Measurements from ENCODE around the gene GPRC5C. TPM values are rescaled to one million over a fixed set of nuclear protein-coding genes. Genes with fewer than 3 reads are reported as not detected.
A peak's percentile ranks its signal among the peaks of the same experiment; 100 is the strongest.

Gene GPRC5C
- total and polyA plus RNA-seq, 2 of the 13 experiments (the other 11 are each of a cell fraction or from before 2014, with no cell fraction given), result 85.6 to 300 TPM

- DNase-seq (ENCODE audit: low spot score) (peak; percentile 80), ATAC-seq (peak; percentile 14), FAIRE-seq (no peak)
- peak overlapping the region; percentile 98 for H3K27ac ChIP-seq (ENCODE audit: extremely low read length, insufficient read depth, low read length)
- BruUV-seq (replicated peaks), result no TSS peak
- H3K4me3 ChIP-seq (replicated peaks in 1 of 3; ENCODE audit: insufficient read depth in 1 of 3, low read depth in 2 of 3, low read length in 3 of 3), result peak overlapping the region; percentile 82 to 94 (median 89)
- H3K4me2 ChIP-seq (ENCODE audit: low read depth, low read length), result peak overlapping the region; percentile 100
- H3K36me3 ChIP-seq (replicated peaks in 1 of 2; ENCODE audit: control insufficient read depth in 1 of 2, insufficient read depth in 2 of 2, low read length in 2 of 2), result no peaks in the 10 kb centered on the region; a peak in 1 of 5 replicates
- H2AFZ ChIP-seq (ENCODE audit: low read length), result no peak overlapping the region
- H3K79me2 ChIP-seq (ENCODE audit: insufficient read depth, low read length), result peaks cover 39% of the 10 kb centered on the region
- peaks cover 15% of the 10 kb centered on the region; the same call in 1 of the 2 replicates for H4K20me1 ChIP-seq (ENCODE audit: insufficient read depth, low read length)
- WGBS (ENCODE audit: low lambda C conversion rate), result 22% methylated on average over 19 of the region's 19 CpGs
- no peaks in the 10 kb centered on the region for H3K9me3 ChIP-seq (ENCODE audit: low read length)
- POLR2A ChIA-PET, result interaction anchor here (1.0 to 5.6 kb wide), 17 partner anchors 7 to 632 kb away, joined by 3 to 159 read pairs (median 12); partner anchors contain the start of genes FDXR and RAB37
- CTCF ChIA-PET (ENCODE audit: low intra/inter-chr PET ratio, low total read pairs), result no interaction called here
- peak overlapping the region; percentile 99 for H3K9ac ChIP-seq (ENCODE audit: insufficient read depth, low read depth, low read length)
- intact Hi-C loops (cut with micrococcal nuclease; ENCODE audit: unreplicated experiment), result loop anchor here (1.0 to 2.0 kb wide), 2 partner anchors 12 to 13 kb away; no protein-coding TSS in a partner anchor
- H3K4me1 ChIP-seq (ENCODE audit: insufficient read depth, low read length), result peaks cover 61% of the 10 kb centered on the region
- in situ Hi-C loops (cut with HindIII; ENCODE audit: extremely low pct_ligation_motif_present, low pct_unique_long_range_greater_than_20kb), result loop anchor here (10.0 to 25.0 kb wide), 3 partner anchors 325 to 1142 kb away; no protein-coding TSS in a partner anchor
- no peaks in the 10 kb centered on the region; a peak in 1 of 5 replicates for H3K27me3 ChIP-seq (ENCODE audit: control insufficient read depth in 1 of 2, insufficient read depth in 2 of 2, low read length in 2 of 2)
- no peak for TF ChIP-seq ZBTB44 (CRISPR knock-in tag; IDR thresholded peaks at IDR 0.05)
- TF ChIP-seq ZIK1 (CRISPR knock-in tag; IDR thresholded peaks at IDR 0.05; ENCODE audit: borderline replicate concordance, low read depth), result no peak
- peak; percentile 6; the same call in 1 of the 2 replicates for TF ChIP-seq ZNF124 (CRISPR knock-in tag; IDR thresholded peaks at IDR 0.05)
- no peak for TF ChIP-seq FOSL1 (CRISPR knock-in tag; IDR thresholded peaks at IDR 0.05; ENCODE audit: borderline replicate concordance)
- TF ChIP-seq RORA (CRISPR knock-in tag; IDR thresholded peaks at IDR 0.05), result no peak
- no peak for TF ChIP-seq PRDM10 (CRISPR knock-in tag; IDR thresholded peaks at IDR 0.05; ENCODE audit: low read depth)
- no peak for TF ChIP-seq HNF4G (IDR thresholded peaks at IDR 0.05; ENCODE audit: borderline replicate concordance, low read depth, low read length)
- TF ChIP-seq HNF4G (CRISPR knock-in tag; IDR thresholded peaks at IDR 0.05; ENCODE audit: borderline replicate concordance, low read depth), result no peak
- no peak for TF ChIP-seq ZNF18 (CRISPR knock-in tag; IDR thresholded peaks at IDR 0.05; ENCODE audit: insufficient replicate concordance)
- no peak for TF ChIP-seq TBP (CRISPR knock-in tag; IDR thresholded peaks at IDR 0.05)
- TF ChIP-seq PRPF4 (IDR thresholded peaks at IDR 0.05; ENCODE audit: low read depth, low read length, poor library complexity, severe bottlenecking), result no peak
- TF ChIP-seq ERF (CRISPR knock-in tag; IDR thresholded peaks at IDR 0.05), result peak; percentile 32; the same call in 1 of the 2 replicates
- TF ChIP-seq SRSF9 (IDR thresholded peaks at IDR 0.05; ENCODE audit: borderline replicate concordance, insufficient read depth, low read depth, low read length, poor library complexity, severe bottlenecking), result no peak
- TF ChIP-seq ZNF333 (CRISPR knock-in tag; IDR thresholded peaks at IDR 0.05; ENCODE audit: borderline replicate concordance), result no peak
- TF ChIP-seq ZNF883 (CRISPR knock-in tag; IDR thresholded peaks at IDR 0.05; ENCODE audit: not compliant biosample characterization), result no peak
- TF ChIP-seq AHR (CRISPR knock-in tag; IDR thresholded peaks at IDR 0.05), result no peak
These were observed 2.1 kb upstream of the GPRC5C start for GRCh38 chr17:74429604-74430384.

Data from HepG2 (cell line).